ENCODE results near the gene KCTD2.

The KCTD2 gene

GRCh38 chr17:75079023-75079373, 32.0 kb downstream of the KCTD2 start:
- no peak for DNase-seq (ENCODE audit: low read depth)
- no peak overlapping the region for H3K4me3 ChIP-seq (replicated peaks; ENCODE audit: low read depth, low read length)
- no peak for TF ChIP-seq CTCF (IDR thresholded peaks at IDR 0.05; ENCODE audit: low read length, missing control alignments)

- TF ChIP-seq CTCF (IDR thresholded peaks at IDR 0.05; ENCODE audit: low read length, missing control alignments), result no peak
- no peak for DNase-seq (ENCODE audit: low read depth)
- no peak overlapping the region for H3K4me3 ChIP-seq (replicated peaks; ENCODE audit: low read depth, low read length)
Measured at GRCh38 chr17:75081611-75082540, 34.9 kb downstream of the KCTD2 start.

DNA sequence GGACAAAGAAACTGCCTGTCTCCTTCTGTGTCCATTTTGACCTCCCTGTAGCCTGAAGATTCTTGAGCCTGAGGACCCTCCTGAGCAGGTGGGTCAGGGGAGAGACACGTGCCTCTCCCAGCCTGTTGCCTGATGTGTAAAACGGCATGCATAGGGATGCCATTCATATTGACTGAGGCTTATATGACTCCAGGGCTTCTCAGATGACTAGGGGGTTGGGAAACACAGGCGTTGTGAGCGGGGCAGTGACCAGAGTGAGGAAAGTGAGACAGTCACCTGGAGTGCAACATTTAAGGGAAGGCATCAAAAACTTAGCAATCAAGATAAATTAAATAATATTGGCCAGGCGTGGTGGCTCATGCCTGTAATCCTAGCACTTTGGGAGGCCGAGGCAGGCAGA, 35.7 kb downstream of the KCTD2 start:
- no peak for DNase-seq (ENCODE audit: low read depth)
- TF ChIP-seq CTCF (IDR thresholded peaks at IDR 0.05; ENCODE audit: low read length, missing control alignments), result no peak

GRCh38 chr17:75084039-75084660, 37.1 kb downstream of the KCTD2 start:
- peak; percentile 50 for DNase-seq (ENCODE audit: low read depth)
- no peak overlapping the region for H3K4me3 ChIP-seq (replicated peaks; ENCODE audit: low read depth, low read length)
- no peak for TF ChIP-seq CTCF (IDR thresholded peaks at IDR 0.05; ENCODE audit: low read length, missing control alignments)

More for the DNA sequence above, 35.7 kb downstream of the KCTD2 start:
- H3K4me3 ChIP-seq (replicated peaks; ENCODE audit: low read depth, low read length), result no peak overlapping the region

DNA sequence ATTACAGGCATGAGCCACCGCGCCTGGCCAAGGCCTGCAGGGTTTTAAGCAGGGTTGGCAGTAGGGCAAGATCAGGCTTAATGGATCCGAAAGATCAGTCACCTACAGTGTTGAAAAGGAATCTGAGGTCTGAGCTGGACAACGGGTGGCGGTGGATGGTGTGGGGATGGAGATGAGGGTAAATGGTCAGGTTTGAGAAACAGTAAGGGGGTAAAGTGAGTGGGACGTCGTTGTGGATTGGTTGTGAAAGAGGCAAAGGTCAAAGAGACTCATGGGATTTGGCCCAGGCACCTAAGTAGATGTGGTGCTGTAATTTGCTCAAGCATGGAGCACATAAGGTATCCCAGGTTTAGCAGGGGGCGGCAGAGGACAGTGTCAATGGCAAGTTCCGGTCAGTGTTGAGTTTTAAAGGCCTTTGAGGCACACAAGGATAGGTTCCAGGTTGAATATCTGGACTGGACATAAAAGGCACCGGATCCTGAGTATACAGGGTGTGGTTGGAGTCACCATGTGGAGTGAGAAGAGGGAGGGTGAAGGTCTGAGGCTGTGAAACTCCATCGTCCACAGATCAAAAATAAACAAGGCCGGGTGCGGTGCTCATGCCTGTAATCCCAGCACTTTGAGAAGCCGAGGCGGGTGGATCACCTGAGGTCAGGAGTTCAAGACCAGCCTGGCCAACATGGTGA, 39.6 kb downstream of the KCTD2 start:
- no peak for TF ChIP-seq CTCF (IDR thresholded peaks at IDR 0.05; ENCODE audit: low read length, missing control alignments)
- DNase-seq (ENCODE audit: low read depth), result no peak
- H3K4me3 ChIP-seq (replicated peaks; ENCODE audit: low read depth, low read length), result no peak overlapping the region

DNA sequence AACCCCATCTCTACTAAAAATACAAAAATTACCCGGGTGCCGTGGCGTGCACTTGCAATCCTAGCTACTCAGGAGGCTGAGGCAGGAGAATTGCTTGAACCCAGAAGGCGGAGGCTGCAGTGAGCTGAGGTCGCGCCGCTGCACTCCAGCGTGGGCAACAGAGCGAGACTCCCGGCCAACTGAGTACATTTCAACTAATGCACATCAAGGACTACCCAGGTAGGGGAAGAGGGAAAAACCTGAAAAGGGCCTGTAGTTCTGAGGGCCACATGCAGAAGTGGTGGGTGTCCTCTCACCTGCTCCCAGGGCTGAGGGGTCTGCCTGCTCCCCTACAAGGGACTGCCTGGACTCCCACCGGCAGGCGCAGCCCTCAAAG, 40.1 kb downstream of the KCTD2 start:
- DNase-seq (ENCODE audit: low read depth), result no peak
- peak overlapping the region; percentile 58 for H3K4me3 ChIP-seq (replicated peaks; ENCODE audit: low read depth, low read length)
- no peak for TF ChIP-seq CTCF (IDR thresholded peaks at IDR 0.05; ENCODE audit: low read length, missing control alignments)

Data from fibroblast of pulmonary artery (primary cell).